ENCODE data around the gene ERBB4.

GRCh38 chr2:211652327-211652726, 886.3 kb downstream of the ERBB4 start:
- TF ChIP-seq, protein P1, sequence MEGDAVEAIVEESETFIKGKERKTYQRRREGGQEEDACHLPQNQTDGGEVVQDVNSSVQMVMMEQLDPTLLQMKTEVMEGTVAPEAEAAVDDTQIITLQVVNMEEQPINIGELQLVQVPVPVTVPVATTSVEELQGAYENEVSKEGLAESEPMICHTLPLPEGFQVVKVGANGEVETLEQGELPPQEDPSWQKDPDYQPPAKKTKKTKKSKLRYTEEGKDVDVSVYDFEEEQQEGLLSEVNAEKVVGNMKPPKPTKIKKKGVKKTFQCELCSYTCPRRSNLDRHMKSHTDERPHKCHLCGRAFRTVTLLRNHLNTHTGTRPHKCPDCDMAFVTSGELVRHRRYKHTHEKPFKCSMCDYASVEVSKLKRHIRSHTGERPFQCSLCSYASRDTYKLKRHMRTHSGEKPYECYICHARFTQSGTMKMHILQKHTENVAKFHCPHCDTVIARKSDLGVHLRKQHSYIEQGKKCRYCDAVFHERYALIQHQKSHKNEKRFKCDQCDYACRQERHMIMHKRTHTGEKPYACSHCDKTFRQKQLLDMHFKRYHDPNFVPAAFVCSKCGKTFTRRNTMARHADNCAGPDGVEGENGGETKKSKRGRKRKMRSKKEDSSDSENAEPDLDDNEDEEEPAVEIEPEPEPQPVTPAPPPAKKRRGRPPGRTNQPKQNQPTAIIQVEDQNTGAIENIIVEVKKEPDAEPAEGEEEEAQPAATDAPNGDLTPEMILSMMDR (IDR thresholded peaks at IDR 0.05; ENCODE audit: low read depth, low read length, poor library complexity, severe bottlenecking): no peak
- TF ChIP-seq EZH2phosphoT487 (IDR thresholded peaks at IDR 0.05; ENCODE audit: borderline replicate concordance, low read length): no peak

All from DOHH2 (cell line).